Prostate gland (tissue), 2 donors: ENCODE results near the gene POU3F1. TPM values are rescaled to one million over a fixed set of nuclear protein-coding genes. Genes with fewer than 3 reads are reported as not detected.

Source experiments
- DNase-seq: peaks from one replicate; pipeline ENCODE4 v3.0.0-alpha.2; 2019; ENCODE audit warnings: low spot score
- H3K27ac ChIP-seq, 2 donors: fragments of 200-600 bp; sonication (generic); 2 replicates each; pipeline ENCODE4 v1.5.1; 2017 to 2019
- H3K27me3 ChIP-seq: fragments of 200-600 bp; sonication (generic); replicated peaks from 2 replicates; pipeline ENCODE4 v1.5.1; 2019; ENCODE audit not compliant: insufficient read depth
- H3K36me3 ChIP-seq, 2 donors: fragments of 200-600 bp; sonication (generic); 1 replicate in 1 of 2; 2 replicates in 1 of 2; pipeline versions ENCODE4 v1.5.1 to v1.8.1; 2017 to 2019
- H3K4me1 ChIP-seq: fragments of 200-600 bp; sonication (generic); replicated peaks from 2 replicates; pipeline ENCODE4 v1.5.1; 2019
- H3K4me3 ChIP-seq, 2 donors: fragments of 200-600 bp; sonication (generic); 2 replicates each; pipeline ENCODE4 v1.5.1; 2017 to 2019
- H3K9me3 ChIP-seq: fragments of 200-600 bp; sonication (generic); 2 replicates; pipeline ENCODE4 v1.5.1; 2017
- CTCF ChIP-seq, 4 experiments: fragments of 200-600 bp in 2 of 4; fragments of 450-650 bp in 2 of 4; sonication (generic) in 2 of 4; IDR thresholded peaks; 1 replicate in 3 of 4; 2 replicates in 1 of 4; pipeline ENCODE4 v1.5.1; 2016 to 2019; ENCODE audit warnings: antibody characterized with exemption in 4 of 4, mild to moderate bottlenecking in 2 of 4, moderate library complexity in 2 of 4
- POLR2A ChIP-seq: fragments of 450-650 bp; IDR thresholded peaks from one replicate; pipeline ENCODE4 v1.6.1; 2016; ENCODE audit warnings: antibody characterized with exemption, mild to moderate bottlenecking
- POLR2AphosphoS5 ChIP-seq: sonication (generic); formaldehyde crosslinking; IDR thresholded peaks from one replicate; pipeline ENCODE4 v1.6.1; 2017; ENCODE audit warnings: antibody characterized with exemption
- WGBS: methylation state at CpG from one replicate; pipeline ENCODE4 v1.1.5; 2018; 5-methylcytosine and 5-hydroxymethylcytosine counted together
- intact Hi-C: fragments of 100-400 bp; cut with DNase I; formaldehyde crosslinking; loops from one replicate; pipeline ENCODE4 v1.14.2; 2022
- total RNA-seq, 2 donors: library from RNA; depleted of rRNA; stranded (reverse); fragments of >200 nt; gene quantifications; one replicate each; pipeline ENCODE4 v1.1.0, GENCODE V29; 2016

POU3F1 gene
- total RNA-seq, 2 donors from 2014 or later: 0.09 to 3.4 TPM

GRCh38 chr1:38074302-38074677, 27.7 kb upstream of the POU3F1 start:
- Histone ChIP-seq H3K9me3 (no peaks in the 10 kb centered on the region), H3K27ac (no peak overlapping the region), H3K27me3 (no peaks in the 10 kb centered on the region), H3K4me3 (no peak overlapping the region), H3K36me3 (no peaks in the 10 kb centered on the region), H3K4me1 (peaks cover 3% of the 10 kb centered on the region)
- intact Hi-C loops: no loop called here
- 81% methylated on average over 4 of the region's 4 CpGs for WGBS
- TF ChIP-seq CTCF (IDR thresholded peaks at IDR 0.05) (no peak), POLR2A (no peak), POLR2AphosphoS5 (no peak)
- DNase-seq: no peak

GRCh38 chr1:38073534-38074301, 27.1 kb upstream of the POU3F1 start:
- intact Hi-C loops: no loop called here
- Histone ChIP-seq H3K27me3 (no peaks in the 10 kb centered on the region), H3K9me3 (no peaks in the 10 kb centered on the region), H3K4me3 (no peak overlapping the region), H3K4me1 (peaks cover 3% of the 10 kb centered on the region), H3K27ac (no peak overlapping the region), H3K36me3 (no peaks in the 10 kb centered on the region)
- TF ChIP-seq CTCF (IDR thresholded peaks at IDR 0.05) (no peak), POLR2AphosphoS5 (peak; percentile 25)
- peak; percentile 35 for DNase-seq
- WGBS: 40% methylated on average over 9 of the region's 9 CpGs

GRCh38 chr1:38072858-38073257, 26.3 kb upstream of the POU3F1 start:
- Histone ChIP-seq H3K4me3 (no peak overlapping the region), H3K36me3 (no peaks in the 10 kb centered on the region), H3K27ac (no peak overlapping the region), H3K27me3 (no peaks in the 10 kb centered on the region), H3K9me3 (no peaks in the 10 kb centered on the region), H3K4me1 (peaks cover 3% of the 10 kb centered on the region)
- WGBS: 94% methylated on average over 2 of the region's 2 CpGs
- intact Hi-C loops: no loop called here
- DNase-seq: no peak
- TF ChIP-seq POLR2A (no peak), CTCF (IDR thresholded peaks at IDR 0.05) (no peak)

GRCh38 chr1:38071312-38072256, 25.0 kb upstream of the POU3F1 start:
- DNase-seq: peak; percentile 36
- H3K27me3 ChIP-seq: no peaks in the 10 kb centered on the region
- H3K27ac ChIP-seq: no peak overlapping the region
- H3K4me1 ChIP-seq: peaks cover 3% of the 10 kb centered on the region
- intact Hi-C loops: no loop called here
- H3K9me3 ChIP-seq: no peaks in the 10 kb centered on the region
- H3K4me3 ChIP-seq: no peak overlapping the region
- 31% methylated on average over 10 of the region's 10 CpGs for WGBS
- TF ChIP-seq CTCF (IDR thresholded peaks at IDR 0.05): no peak
- TF ChIP-seq POLR2AphosphoS5: peak; percentile 25
- no peaks in the 10 kb centered on the region for H3K36me3 ChIP-seq
